HepG2 (cell line): ENCODE measurements around the gene FAM131C. TPM values are rescaled to one million over a fixed set of nuclear protein-coding genes. Genes with fewer than 3 reads are reported as not detected.
A peak's percentile ranks its signal among the peaks of the same experiment; 100 is the strongest.

Source experiments
- ATF7 ChIP-seq, 2 experiments: fragments of 450-650 bp in 1 of 2; sonication (generic) in 1 of 2; formaldehyde crosslinking in 1 of 2; IDR thresholded peaks; 2 replicates each; pipeline versions ENCODE4 v1.4.0 to v1.6.1; 2016 to 2020; ENCODE audit warnings: antibody characterized with exemption in 1 of 2, mild to moderate bottlenecking in 1 of 2, missing genetic modification reagents in 1 of 2
- BRD4 ChIP-seq: sonication (generic); formaldehyde crosslinking; IDR thresholded peaks from 2 replicates; pipeline ENCODE4 v1.4.0; 2020; ENCODE audit warnings: missing genetic modification reagents
- DNMT1 ChIP-seq: sonication (generic); formaldehyde crosslinking; IDR thresholded peaks from 2 replicates; pipeline ENCODE4 v1.5.1; 2020; ENCODE audit warnings: mild to moderate bottlenecking, missing genetic modification reagents
- ETV6 ChIP-seq: sonication (generic); formaldehyde crosslinking; conservative IDR thresholded peaks from 2 replicates; pipeline ENCODE4 v1.4.0; 2020; ENCODE audit warnings: missing genetic modification reagents
- IKZF1 ChIP-seq: fragments of 450-650 bp; IDR thresholded peaks from 2 replicates; pipeline ENCODE4 v1.7.1; 2016
- IRF2 ChIP-seq: IDR thresholded peaks from 2 replicates; pipeline ENCODE4 v1.6.1; 2018; ENCODE audit warnings: missing genetic modification reagents, missing compliant biosample characterization
- JUN ChIP-seq: sonication (generic); formaldehyde crosslinking; IDR thresholded peaks from 2 replicates; pipeline ENCODE4 v1.4.0; 2020; ENCODE audit warnings: mild to moderate bottlenecking, missing genetic modification reagents
- KMT2A ChIP-seq: sonication (generic); formaldehyde crosslinking; IDR thresholded peaks from 2 replicates; pipeline ENCODE4 v1.4.0; 2020; ENCODE audit warnings: missing genetic modification reagents
- MED8 ChIP-seq: sonication (generic); formaldehyde crosslinking; IDR thresholded peaks from 2 replicates; pipeline ENCODE4 v1.8.1; 2023; ENCODE audit warnings: mild to moderate bottlenecking, missing genetic modification reagents; ENCODE audit not compliant: insufficient replicate concordance
- NRL ChIP-seq: sonication (generic); formaldehyde crosslinking; IDR thresholded peaks from 2 replicates; pipeline ENCODE4 v1.5.0; 2020; ENCODE audit warnings: missing genetic modification reagents, mild to moderate bottlenecking, moderate library complexity, borderline replicate concordance
- PAWR ChIP-seq: sonication (generic); formaldehyde crosslinking; IDR thresholded peaks from 2 replicates; pipeline ENCODE4 v1.4.0; 2020; ENCODE audit warnings: missing genetic modification reagents, mild to moderate bottlenecking, borderline replicate concordance
- PITX1 ChIP-seq: sonication (generic); formaldehyde crosslinking; IDR thresholded peaks from 2 replicates; pipeline ENCODE4 v1.5.1; 2020; ENCODE audit warnings: mild to moderate bottlenecking, missing genetic modification reagents
- SMC3 ChIP-seq: IDR thresholded peaks from 2 replicates; pipeline ENCODE4 v1.6.1; 2011; ENCODE audit warnings: low read length, improper control_type of control experiment
- TBX2 ChIP-seq: sonication (generic); formaldehyde crosslinking; IDR thresholded peaks from 2 replicates; pipeline ENCODE4 v1.5.0; 2020; ENCODE audit warnings: missing genetic modification reagents, mild to moderate bottlenecking, borderline replicate concordance
- THAP11 ChIP-seq: IDR thresholded peaks from 2 replicates; pipeline ENCODE4 v1.6.1; 2016; ENCODE audit warnings: missing biosample characterization, missing genetic modification reagents
- ZBTB20 ChIP-seq: sonication (generic); formaldehyde crosslinking; IDR thresholded peaks from 2 replicates; pipeline ENCODE4 v1.8.1; 2023; ENCODE audit warnings: missing genetic modification reagents, low read depth, mild to moderate bottlenecking, borderline replicate concordance
- ZFP37 ChIP-seq: sonication (generic); formaldehyde crosslinking; IDR thresholded peaks from 2 replicates; pipeline ENCODE4 v1.4.0; 2020; ENCODE audit warnings: missing genetic modification reagents, borderline replicate concordance
- ZKSCAN5 ChIP-seq: sonication (generic); formaldehyde crosslinking; IDR thresholded peaks from 2 replicates; pipeline ENCODE4 v1.5.1; 2020; ENCODE audit warnings: mild to moderate bottlenecking, missing genetic modification reagents
- ZNF230 ChIP-seq: sonication (generic); formaldehyde crosslinking; IDR thresholded peaks from 2 replicates; pipeline ENCODE4 v1.4.0; 2020; ENCODE audit warnings: mild to moderate bottlenecking, missing genetic modification reagents
- ZNF260 ChIP-seq: sonication (generic); formaldehyde crosslinking; IDR thresholded peaks from 2 replicates; pipeline ENCODE4 v1.4.0; 2020; ENCODE audit warnings: missing genetic modification reagents, low read depth, mild to moderate bottlenecking, borderline replicate concordance
- ZNF3 ChIP-seq: IDR thresholded peaks from 2 replicates; pipeline ENCODE4 v1.7.0; 2017; ENCODE audit warnings: inconsistent platforms
- ZNF343 ChIP-seq: sonication (generic); formaldehyde crosslinking; IDR thresholded peaks from 2 replicates; pipeline ENCODE4 v1.4.0; 2020; ENCODE audit warnings: mild to moderate bottlenecking, missing genetic modification reagents
- ZNF567 ChIP-seq: sonication (generic); formaldehyde crosslinking; IDR thresholded peaks from 2 replicates; pipeline ENCODE4 v1.8.1; 2023; ENCODE audit warnings: mild to moderate bottlenecking, missing genetic modification reagents, borderline replicate concordance
- ZNF747 ChIP-seq: sonication (generic); formaldehyde crosslinking; IDR thresholded peaks from 2 replicates; pipeline ENCODE4 v1.8.1; 2023; ENCODE audit warnings: missing genetic modification reagents, mild to moderate bottlenecking, borderline replicate concordance
- ZNF878 ChIP-seq: sonication (generic); formaldehyde crosslinking; IDR thresholded peaks from 2 replicates; pipeline ENCODE4 v1.8.1; 2023; ENCODE audit warnings: mild to moderate bottlenecking, missing genetic modification reagents, moderate library complexity
- polyA plus RNA-seq, 8 experiments: library from polyadenylated mRNA; depleted of rRNA in 3 of 8; stranded (reverse) in 7 of 8; unstranded in 1 of 8; fragments of >200 nt; fragmentation: Illumina TruSeq in 4 of 8; extraction: Trizol in 4 of 8; gene quantifications; 2 replicates each; pipeline versions ENCODE4 v1.2.1 to v1.2.3, GENCODE V29; 2011 to 2016; ENCODE audit warnings: low read depth in 4 of 8, missing spikeins in 1 of 8, mixed read lengths in 1 of 8; ENCODE audit not compliant: insufficient read depth in 1 of 8
- total RNA-seq, 5 experiments: library from RNA; depleted of rRNA; stranded (reverse); fragments of >200 nt; fragmentation: Illumina TruSeq; extraction: Trizol; gene quantifications; 2 replicates each; pipeline ENCODE4 v1.2.3, GENCODE V29; 2016; ENCODE audit warnings: low read depth in 1 of 5
- TF ChIP-seq, protein P1 (sequence below): sonication (generic); formaldehyde crosslinking; IDR thresholded peaks from 2 replicates; pipeline ENCODE4 v1.5.1; 2020; ENCODE audit warnings: missing genetic modification reagents, mild to moderate bottlenecking, borderline replicate concordance
- TF ChIP-seq, protein P2 (sequence below): sonication (generic); formaldehyde crosslinking; conservative IDR thresholded peaks from 2 replicates; pipeline ENCODE4 v1.4.0; 2020; ENCODE audit warnings: missing genetic modification reagents
- TF ChIP-seq, protein P3 (sequence below): sonication (generic); formaldehyde crosslinking; IDR thresholded peaks from 2 replicates; pipeline ENCODE4 v1.5.0; 2020; ENCODE audit warnings: missing genetic modification reagents

FAM131C gene
- total and polyA plus RNA-seq, 2 of the 13 experiments (the other 11 are each of a cell fraction or from before 2014, with no cell fraction given): 0.07 TPM; not detected in 1

DNA sequence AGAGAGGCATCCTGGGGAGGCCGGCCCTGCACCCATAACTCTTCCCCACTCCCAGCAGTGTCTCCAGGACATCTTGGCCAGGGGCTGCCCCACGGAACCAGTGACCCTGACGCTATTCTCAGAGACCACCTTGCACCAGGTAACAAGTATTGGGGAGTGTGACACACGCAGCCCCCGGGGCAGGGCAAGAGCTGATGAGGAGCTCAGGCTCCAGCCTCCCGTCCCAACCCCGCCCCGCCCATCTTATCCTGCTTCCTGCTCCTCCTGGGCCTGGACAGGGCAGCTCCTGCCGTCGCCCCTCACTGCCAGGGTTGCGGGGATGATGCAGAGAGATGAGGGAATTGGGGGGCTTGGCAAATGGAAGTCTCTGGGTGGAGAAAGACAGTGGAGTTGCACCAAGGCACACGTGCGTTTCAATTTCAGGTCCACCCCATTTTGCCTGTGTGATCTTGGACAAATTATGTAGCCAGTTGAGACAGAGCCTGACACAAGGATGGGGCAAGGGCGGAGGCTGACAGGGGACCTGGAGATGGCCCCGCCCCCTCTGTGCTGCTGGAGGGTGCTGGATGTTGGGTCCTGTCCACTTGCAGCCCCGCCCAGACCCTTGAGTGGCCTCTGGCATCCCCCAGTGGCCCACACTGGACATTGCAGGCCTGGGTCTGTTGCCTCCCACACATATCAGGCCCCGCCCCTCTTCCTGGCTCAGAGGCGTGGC lies 40.9 kb downstream of the FAM131C start (continued):
- TF ChIP-seq, protein P1, sequence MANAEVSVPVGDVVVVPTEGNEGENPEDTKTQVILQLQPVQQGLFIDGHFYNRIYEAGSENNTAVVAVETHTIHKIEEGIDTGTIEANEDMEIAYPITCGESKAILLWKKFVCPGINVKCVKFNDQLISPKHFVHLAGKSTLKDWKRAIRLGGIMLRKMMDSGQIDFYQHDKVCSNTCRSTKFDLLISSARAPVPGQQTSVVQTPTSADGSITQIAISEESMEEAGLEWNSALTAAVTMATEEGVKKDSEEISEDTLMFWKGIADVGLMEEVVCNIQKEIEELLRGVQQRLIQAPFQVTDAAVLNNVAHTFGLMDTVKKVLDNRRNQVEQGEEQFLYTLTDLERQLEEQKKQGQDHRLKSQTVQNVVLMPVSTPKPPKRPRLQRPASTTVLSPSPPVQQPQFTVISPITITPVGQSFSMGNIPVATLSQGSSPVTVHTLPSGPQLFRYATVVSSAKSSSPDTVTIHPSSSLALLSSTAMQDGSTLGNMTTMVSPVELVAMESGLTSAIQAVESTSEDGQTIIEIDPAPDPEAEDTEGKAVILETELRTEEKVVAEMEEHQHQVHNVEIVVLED (CRISPR knock-in tag): no peak
- TF ChIP-seq THAP11 (CRISPR knock-in tag): peak; percentile 27; the same call in 1 of the 2 replicates
- TF ChIP-seq SMC3: peak; percentile 71
- TF ChIP-seq, protein P2, sequence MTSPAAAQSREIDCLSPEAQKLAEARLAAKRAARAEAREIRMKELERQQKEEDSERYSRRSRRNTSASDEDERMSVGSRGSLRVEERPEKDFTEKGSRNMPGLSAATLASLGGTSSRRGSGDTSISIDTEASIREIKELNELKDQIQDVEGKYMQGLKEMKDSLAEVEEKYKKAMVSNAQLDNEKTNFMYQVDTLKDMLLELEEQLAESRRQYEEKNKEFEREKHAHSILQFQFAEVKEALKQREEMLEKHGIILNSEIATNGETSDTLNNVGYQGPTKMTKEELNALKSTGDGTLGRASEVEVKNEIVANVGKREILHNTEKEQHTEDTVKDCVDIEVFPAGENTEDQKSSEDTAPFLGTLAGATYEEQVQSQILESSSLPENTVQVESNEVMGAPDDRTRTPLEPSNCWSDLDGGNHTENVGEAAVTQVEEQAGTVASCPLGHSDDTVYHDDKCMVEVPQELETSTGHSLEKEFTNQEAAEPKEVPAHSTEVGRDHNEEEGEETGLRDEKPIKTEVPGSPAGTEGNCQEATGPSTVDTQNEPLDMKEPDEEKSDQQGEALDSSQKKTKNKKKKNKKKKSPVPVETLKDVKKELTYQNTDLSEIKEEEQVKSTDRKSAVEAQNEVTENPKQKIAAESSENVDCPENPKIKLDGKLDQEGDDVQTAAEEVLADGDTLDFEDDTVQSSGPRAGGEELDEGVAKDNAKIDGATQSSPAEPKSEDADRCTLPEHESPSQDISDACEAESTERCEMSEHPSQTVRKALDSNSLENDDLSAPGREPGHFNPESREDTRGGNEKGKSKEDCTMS: no peak
- TF ChIP-seq, protein P3, sequence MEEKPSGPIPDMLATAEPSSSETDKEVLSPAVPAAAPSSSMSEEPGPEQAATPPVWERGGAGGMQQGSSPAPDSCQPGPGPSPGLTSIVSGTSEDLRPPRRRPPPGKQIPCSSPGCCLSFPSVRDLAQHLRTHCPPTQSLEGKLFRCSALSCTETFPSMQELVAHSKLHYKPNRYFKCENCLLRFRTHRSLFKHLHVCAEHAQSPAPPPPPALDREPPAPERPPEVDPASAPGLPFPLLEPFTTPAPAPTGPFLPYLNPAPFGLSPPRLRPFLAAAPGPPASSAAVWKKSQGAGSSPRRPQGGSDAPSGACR (CRISPR knock-in tag): peak; percentile 49; the same call in 1 of the 2 replicates
- TF ChIP-seq ZNF567 (CRISPR knock-in tag): no peak
- peak; percentile 65; the same call in 1 of the 2 replicates for TF ChIP-seq NRL (CRISPR knock-in tag)
- TF ChIP-seq ZKSCAN5 (CRISPR knock-in tag): no peak
- TF ChIP-seq ZNF260 (CRISPR knock-in tag): no peak
- 0 out of 2 replicates have a peak, but pooled peaks have one; percentile 39 for TF ChIP-seq ZNF747 (CRISPR knock-in tag)
- TF ChIP-seq PITX1 (CRISPR knock-in tag): no peak
- no peak for TF ChIP-seq MED8
- no peak for TF ChIP-seq IKZF1
- no peak for TF ChIP-seq ZBTB20 (CRISPR knock-in tag)
- no peak for TF ChIP-seq DNMT1 (CRISPR knock-in tag)
- no peak for TF ChIP-seq KMT2A (CRISPR knock-in tag)
- no peak for TF ChIP-seq JUN (CRISPR knock-in tag)
- no peak for TF ChIP-seq ZNF230 (CRISPR knock-in tag)
- peak; percentile 55; the same call in 1 of the 2 replicates for TF ChIP-seq IRF2 (CRISPR knock-in tag)
- no peak for TF ChIP-seq ATF7 (IDR thresholded peaks at IDR 0.05)
- TF ChIP-seq ATF7 (CRISPR knock-in tag; IDR thresholded peaks at IDR 0.05): no peak
- TF ChIP-seq ZNF343 (CRISPR knock-in tag): no peak
- no peak for TF ChIP-seq ZNF3 (CRISPR knock-in tag)
- TF ChIP-seq ZFP37 (CRISPR knock-in tag): no peak
- peak; percentile 63; the same call in 1 of the 2 replicates for TF ChIP-seq TBX2 (CRISPR knock-in tag)
- TF ChIP-seq ZNF878 (CRISPR knock-in tag): no peak
- TF ChIP-seq ETV6 (CRISPR knock-in tag): no peak
- no peak for TF ChIP-seq BRD4 (CRISPR knock-in tag)
- no peak for TF ChIP-seq PAWR (CRISPR knock-in tag)
